Stimulated activated CD4-positive, alpha-beta T cell treated with anti-CD3 and anti-CD28 coated beads, TNF-alpha, amount 100 ng/mL, for 24 hours (primary cell): ENCODE measurements around the gene COL6A1.

Experiments used
- DNase-seq, 3 experiments: peaks; one replicate each; pipeline ENCODE4 v3.0.0-alpha.2; 2020; ENCODE audit warnings: low read depth in 3 of 3

COL6A1 gene

DNA sequence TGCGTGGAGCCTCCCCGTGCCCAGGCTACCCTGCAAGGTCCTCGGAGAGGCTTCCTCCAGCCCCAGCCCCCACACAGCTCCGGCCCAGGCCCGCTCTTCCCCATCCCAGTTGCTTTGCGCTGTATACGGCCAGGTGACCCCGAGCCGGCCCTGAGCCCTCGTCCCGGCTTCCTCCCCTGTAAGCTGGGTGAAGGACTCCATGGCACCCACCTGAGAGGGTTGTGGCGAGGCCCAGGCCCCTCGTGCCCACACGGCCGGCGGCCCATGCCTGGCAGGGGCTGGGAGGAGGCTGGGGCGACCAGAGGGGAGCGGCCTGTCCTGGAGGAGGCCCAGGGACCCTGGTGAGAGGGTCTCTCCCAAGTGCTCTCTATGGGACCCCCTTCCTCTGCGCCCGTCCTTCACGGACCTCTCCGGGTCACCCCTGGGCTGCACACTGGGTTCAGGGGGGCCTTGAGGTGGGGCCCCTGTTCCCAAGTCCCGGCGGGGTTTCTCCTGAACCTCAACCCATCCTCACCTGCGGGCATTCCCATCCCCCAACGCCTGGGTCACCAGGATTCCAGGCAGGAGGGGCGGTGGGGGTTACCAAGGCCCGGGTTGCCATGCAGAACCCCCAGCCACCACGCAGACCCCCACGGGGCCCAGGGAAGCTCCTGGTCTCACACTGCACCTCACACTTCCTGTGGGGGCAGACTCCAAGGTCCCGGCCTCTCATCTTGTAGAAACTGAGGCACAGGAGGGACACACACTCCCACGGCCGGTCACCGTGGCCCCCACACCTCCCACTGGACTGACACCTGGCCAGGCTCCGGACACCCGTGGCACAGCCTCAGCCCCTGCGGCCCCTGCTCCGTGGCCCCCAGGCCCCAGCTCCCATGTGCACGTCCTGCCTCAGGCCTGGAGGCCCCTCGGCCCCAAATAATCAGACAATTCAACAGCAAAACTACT is 25.2 kb downstream of the COL6A1 start:
- no peak for DNase-seq

- no peak for DNase-seq
These were observed 25.9 kb downstream of the COL6A1 start for GRCh38 chr21:46007492-46007868.

DNA sequence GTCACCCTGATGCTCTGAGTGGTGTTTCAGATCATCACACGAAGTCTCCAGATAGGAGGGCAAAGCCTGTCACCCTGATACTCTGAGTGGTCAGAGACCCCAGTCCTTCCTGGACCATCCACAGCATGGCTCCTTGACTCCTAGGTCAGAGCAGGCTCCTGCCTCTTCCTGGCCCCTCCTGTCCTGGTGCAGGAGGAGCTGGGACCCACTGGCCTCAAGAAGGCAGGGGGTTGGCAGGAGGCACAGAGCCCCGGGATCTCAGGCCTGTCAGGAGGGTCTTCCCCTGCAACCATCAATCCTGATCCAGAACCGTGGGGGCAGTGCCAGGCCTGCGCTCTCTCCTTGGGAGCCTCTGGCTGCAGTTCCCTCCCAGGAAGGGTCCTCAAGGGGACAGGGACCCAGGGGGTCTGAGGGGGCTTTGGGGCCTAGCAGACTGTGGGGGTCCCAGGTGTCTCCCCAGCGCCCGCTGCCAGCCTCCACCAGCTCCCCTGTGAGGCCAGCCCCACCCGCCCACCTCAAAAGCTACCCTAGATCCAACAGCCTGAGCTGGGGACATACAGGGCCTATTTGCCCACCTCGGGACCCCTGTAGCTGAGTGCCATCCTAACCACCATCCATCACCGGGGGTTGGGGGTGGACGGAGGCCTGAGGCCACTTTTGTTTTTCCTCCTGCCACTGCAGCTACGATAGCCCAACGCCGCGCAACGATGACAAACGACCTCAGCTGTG is 27.5 kb downstream of the COL6A1 start:
- no peak for DNase-seq

DNA sequence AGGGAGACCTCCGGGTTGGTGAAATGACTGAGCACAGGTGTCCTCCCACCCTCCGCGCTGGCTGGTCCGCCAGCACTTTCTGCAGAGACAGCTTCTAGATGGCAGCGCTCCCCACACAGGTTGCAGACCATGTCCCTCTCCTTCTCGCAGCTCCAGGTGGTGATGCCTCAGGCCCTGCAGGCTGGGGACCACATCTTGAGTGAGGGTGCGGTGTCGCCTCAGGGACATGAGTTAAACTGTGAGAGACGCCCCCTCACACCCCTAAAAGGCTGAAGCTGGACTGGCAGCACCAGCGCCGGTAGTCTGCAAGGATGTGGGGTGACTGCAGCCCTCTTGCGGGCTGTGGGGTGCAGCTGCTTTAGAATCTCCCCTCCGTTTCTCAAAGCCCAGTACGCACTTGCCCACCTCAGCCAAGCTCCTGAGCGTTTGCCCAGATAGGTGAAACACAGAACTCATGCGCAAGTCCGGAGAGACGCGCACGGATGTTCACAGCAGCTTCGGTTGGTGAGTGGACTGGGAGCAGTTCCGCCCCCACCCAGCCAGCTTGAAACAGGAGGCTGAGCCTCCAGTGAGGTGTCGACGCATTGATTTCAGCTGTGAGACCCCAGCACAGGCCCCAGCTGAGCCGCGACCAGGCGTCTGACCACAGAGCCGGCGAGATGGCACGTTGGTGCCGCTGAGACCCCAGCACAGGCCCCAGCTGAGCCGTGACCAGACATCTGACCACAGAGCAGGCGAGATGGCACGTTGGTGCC is 28.6 kb downstream of the COL6A1 start:
- no peak for DNase-seq

- DNase-seq = no peak
These were observed 29.8 kb downstream of the COL6A1 start for GRCh38 chr21:46011267-46011967.

GRCh38 chr21:46012154-46012553 is 30.6 kb downstream of the COL6A1 start:
- DNase-seq = no peak

GRCh38 chr21:46014828-46015227 is 33.3 kb downstream of the COL6A1 start:
- DNase-seq = no peak

DNA sequence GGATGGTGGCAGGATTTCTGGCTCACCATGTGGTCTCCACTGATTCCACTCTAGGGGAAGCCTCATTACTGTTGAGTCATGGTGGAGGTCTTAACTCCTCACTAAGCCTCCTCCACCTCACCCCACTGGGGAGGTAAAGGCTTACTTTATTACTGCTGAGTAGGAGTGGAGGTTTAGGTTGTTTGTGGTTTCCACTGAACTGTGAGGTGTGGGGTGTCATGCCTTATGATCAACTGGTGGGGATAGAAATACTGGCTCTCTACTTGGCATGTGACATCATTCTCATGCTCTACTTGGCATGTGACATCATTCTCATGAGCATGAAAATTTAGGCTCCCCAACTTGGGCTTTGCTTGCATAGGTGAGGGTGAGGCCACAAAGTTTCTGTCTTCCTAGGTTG is 35.6 kb downstream of the COL6A1 start:
- no peak for DNase-seq

DNA sequence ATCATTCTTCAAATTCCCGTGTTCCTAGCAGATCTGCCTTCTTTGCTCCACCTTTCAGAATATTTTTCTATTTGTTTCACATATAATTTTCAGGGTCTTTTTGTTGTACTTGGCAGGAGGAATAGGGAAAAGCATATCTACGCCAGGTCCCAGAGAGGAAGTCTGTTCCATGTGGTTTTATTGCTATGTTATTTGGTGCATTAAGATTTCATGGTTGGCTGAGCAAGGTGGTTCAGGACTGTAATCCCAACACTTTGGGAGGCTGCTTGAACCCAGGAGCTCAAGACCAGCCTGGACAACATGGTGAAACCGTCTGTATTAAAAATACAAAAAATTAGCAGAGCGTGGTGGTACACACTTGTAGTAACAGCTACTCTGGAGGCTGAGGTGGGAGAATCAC is 36.1 kb downstream of the COL6A1 start:
- DNase-seq = no peak

GRCh38 chr21:46018615-46019014 is 37.0 kb downstream of the COL6A1 start:
- DNase-seq = no peak

GRCh38 chr21:46020581-46020980 is 39.0 kb downstream of the COL6A1 start:
- DNase-seq = no peak

GRCh38 chr21:46021398-46021797 is 39.8 kb downstream of the COL6A1 start:
- no peak for DNase-seq

- DNase-seq = no peak
These were observed 40.5 kb downstream of the COL6A1 start for GRCh38 chr21:46021978-46022544.

DNA sequence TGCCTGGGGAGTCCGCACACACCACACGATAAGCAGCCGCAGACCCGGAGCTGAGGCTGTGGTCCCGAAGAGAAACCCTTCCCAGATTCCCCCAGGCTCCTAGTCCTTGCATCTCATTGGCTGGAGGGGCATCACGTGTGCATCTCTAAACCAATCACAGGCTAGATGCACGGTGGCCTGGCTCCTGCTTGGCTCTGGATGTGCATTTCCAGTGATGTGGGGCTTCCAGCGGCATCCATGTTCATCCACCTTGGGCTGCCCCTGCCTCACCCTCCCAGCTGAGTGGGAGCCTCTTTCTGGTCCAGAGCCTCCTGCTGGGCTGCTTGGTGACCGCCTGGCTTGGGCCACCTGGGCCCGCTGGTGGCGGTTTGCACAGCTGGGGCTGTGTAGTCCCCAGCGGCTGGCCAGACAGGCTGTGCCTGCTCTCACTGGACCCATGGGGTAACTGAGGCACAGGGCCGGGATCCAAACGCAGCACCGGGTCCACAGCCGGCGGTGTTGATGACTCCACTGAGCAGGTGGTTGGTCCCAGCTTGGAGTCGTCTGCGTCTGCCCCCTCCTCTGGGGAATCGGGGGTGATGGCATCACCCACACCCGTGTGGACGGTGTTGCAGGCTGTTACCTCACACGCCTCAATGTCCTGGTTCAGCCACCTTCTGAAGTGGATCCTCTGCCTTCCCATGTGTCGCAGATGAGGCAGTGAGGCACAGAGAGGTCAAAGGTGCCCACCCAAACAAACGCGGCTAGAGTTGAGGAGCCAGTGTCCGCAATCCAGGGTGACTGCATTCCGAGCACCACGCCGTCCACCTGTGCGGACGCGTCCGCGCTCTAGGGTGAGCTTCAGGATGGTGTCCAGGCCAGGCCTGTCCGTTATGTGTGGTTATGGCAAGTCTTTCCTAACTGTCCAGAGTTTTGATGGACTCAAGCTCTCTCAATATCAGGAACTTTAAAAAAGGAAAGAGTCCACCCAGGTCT is 41.3 kb downstream of the COL6A1 start:
- no peak for DNase-seq

- no peak for DNase-seq
These were observed 42.0 kb downstream of the COL6A1 start for GRCh38 chr21:46023555-46023954.

DNA sequence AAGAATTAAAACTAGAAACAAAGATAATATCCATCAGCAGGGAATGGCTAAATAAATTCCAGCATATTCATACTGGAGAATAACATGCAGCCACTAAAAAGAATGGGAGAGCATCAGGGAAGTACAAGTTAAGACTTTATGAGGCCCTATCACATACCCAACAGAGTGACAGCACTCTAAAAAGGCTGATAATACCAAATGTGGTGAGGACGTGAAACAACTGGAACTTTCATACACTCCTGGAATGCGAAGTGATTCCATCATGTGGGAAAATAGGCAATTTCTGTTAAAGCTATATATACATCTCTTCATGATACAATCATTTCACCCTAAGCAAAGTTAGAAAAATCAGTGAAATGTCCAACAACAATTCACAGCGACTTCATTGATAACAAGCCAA is 42.6 kb downstream of the COL6A1 start:
- no peak for DNase-seq

GRCh38 chr21:46025113-46025770 is 43.7 kb downstream of the COL6A1 start:
- no peak for DNase-seq

- DNase-seq = no peak
These were observed 46.4 kb downstream of the COL6A1 start for GRCh38 chr21:46027851-46028493.

- no peak for DNase-seq
These were observed 47.1 kb downstream of the COL6A1 start for GRCh38 chr21:46028573-46029091.
